RWPE1 (cell line): ENCODE results near the gene AKT1.
A peak's percentile ranks its signal among the peaks of the same experiment; 100 is the strongest.

Experiments
- CTCF ChIA-PET: fragments of 350-600 bp; sonication (Branson Sonifier 250); formaldehyde crosslinking; extraction: SDS; loops from one replicate; lab custom pipeline; 2021; lab: Yijun Ruan, JAX
- POLR2A ChIA-PET: fragments of 400-600 bp; formaldehyde crosslinking; extraction: SDS; loops from one replicate; lab custom pipeline; 2020; ENCODE audit warnings: antibody characterized with exemption; ENCODE audit not compliant: low non-redundant PET; lab: Yijun Ruan, JAX
- DNase-seq: peaks from one replicate; pipeline ENCODE4 v3.0.0; 2012; ENCODE audit warnings: low spot score
- H3K27ac ChIP-seq: fragments of 450-650 bp; 2 replicates; pipeline ENCODE4 v1.5.1; 2017
- CTCF ChIP-seq: fragments of 450-650 bp; conservative IDR thresholded peaks from 2 replicates; pipeline ENCODE4 v1.5.1; 2017; ENCODE audit warnings: low read depth, mild to moderate bottlenecking

Gene AKT1

GRCh38 chr14:104808456-104808855 is 12.9 kb upstream of the AKT1 start:
- CTCF ChIA-PET = no interaction called here
- no peak for DNase-seq
- POLR2A ChIA-PET = no interaction called here
- H3K27ac ChIP-seq = no peak overlapping the region
- TF ChIP-seq CTCF = no peak

GRCh38 chr14:104806625-104807465 is 11.3 kb upstream of the AKT1 start:
- no peak overlapping the region for H3K27ac ChIP-seq
- DNase-seq = no peak
- ChIA-PET CTCF (interaction anchor here (0.6 kb wide), 1 partner anchor 38 kb away, joined by 5 read pairs; no protein-coding TSS in a partner anchor), POLR2A (no interaction called here)
- no peak for TF ChIP-seq CTCF

- H3K27ac ChIP-seq = peak overlapping the region; percentile 50
- no peak for DNase-seq
- TF ChIP-seq CTCF = no peak
- ChIA-PET CTCF (interaction anchor here (0.6 kb wide), 1 partner anchor 39 kb away, joined by 5 read pairs; no protein-coding TSS in a partner anchor), POLR2A (no interaction called here)
Measured at GRCh38 chr14:104805941-104806624, 10.5 kb upstream of the AKT1 start.

DNA sequence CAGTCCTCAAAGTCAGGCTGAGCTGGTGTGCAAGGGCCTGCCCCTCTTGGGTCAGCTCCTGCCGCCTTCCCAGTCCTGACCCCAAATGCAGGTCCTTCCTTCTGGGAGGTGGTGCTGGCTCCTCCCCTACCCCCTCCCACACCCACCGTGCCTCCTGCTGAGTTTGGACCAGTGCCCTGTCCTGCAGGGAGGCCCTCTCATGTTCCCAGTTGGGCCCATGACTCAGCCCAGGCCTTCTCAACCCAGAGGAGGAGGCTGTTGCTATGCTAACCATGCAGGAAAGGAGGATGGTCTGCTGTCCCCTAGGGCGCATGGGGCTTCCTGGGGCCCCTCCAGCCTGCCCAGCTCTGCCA is 9.8 kb upstream of the AKT1 start:
- POLR2A ChIA-PET = no interaction called here
- peak overlapping the region; percentile 50 for H3K27ac ChIP-seq
- no peak for DNase-seq
- CTCF ChIA-PET = interaction anchor here (0.6 kb wide), 1 partner anchor 15 kb away, joined by 3 read pairs; no protein-coding TSS in a partner anchor
- no peak for TF ChIP-seq CTCF

DNA sequence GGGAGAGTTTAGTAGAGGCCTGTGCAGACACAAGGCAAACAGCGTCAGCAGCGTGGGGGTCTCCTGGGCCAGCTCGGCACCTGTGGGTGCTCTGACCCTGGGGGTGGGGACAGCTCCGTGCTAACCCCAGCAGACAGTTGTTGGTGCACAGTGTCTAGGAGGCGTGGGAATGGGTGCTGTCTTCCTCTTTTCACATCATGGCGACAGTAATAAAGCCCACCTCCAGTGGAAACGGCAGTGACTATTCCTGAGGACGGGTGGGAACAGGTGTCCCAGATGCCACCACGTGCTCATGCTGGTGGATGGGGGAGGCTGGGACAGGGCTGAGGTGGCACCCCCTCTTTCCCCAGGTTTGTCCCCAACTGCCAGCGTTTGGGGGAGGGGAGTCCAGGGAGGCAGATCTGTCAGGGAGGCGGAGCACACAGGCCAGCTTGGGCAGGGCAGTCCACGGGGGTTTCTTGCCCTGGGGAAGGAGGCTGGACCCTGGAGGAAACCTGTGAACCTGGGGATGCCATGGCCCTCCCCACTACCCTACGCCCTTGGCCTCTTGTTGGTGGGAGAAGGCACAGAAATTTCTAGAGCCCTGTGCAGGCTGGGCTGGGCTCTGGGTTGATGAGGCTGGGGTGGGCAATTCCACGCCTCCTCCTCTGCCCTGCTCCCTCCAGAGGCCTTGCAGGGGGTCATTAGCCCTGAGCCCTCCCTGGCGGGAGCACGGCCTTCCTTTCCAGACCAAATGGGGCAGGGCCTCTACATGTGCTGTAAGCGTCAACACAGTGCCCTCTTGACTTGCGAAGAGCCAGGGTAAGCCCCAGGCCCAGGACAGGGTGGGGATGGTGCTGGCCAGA is 9.2 kb upstream of the AKT1 start:
- H3K27ac ChIP-seq = peak overlapping the region; percentile 50
- ChIA-PET POLR2A (no interaction called here), CTCF (interaction anchor here (0.6 kb wide), 1 partner anchor 16 kb away, joined by 3 read pairs; no protein-coding TSS in a partner anchor)
- DNase-seq = no peak
- TF ChIP-seq CTCF = no peak

GRCh38 chr14:104803912-104804410 is 8.4 kb upstream of the AKT1 start:
- TF ChIP-seq CTCF = no peak
- CTCF ChIA-PET = no interaction called here
- peak overlapping the region; percentile 50 for H3K27ac ChIP-seq
- POLR2A ChIA-PET = interaction anchor here (0.6 kb wide), 1 partner anchor 59 kb away, joined by 4 read pairs; no protein-coding TSS in a partner anchor
- no peak for DNase-seq
